ENCODE measurements around the gene GABRB1. TPM values are rescaled to one million over a fixed set of nuclear protein-coding genes. Genes with fewer than 3 reads are reported as not detected.

Gene GABRB1
- total and polyA plus RNA-seq, 2 experiments from 2014 or later = 0.26 to 0.97 TPM

GRCh38 chr4:47340914-47341313 lies 309.5 kb downstream of the GABRB1 start:
- Histone ChIP-seq H3K27me3 (ENCODE audit: insufficient read depth) (no peaks in the 10 kb centered on the region), H3K36me3 (ENCODE audit: insufficient read depth) (no peaks in the 10 kb centered on the region), H3K79me2 (replicated peaks; ENCODE audit: insufficient read depth) (no peaks in the 10 kb centered on the region), H2AFZ (no peak overlapping the region), H3K4me2 (no peak overlapping the region), H4K20me1 (replicated peaks; ENCODE audit: insufficient read depth) (no peaks in the 10 kb centered on the region), H3F3A (replicated peaks; ENCODE audit: low read depth) (no peaks in the 10 kb centered on the region), H3K9me2 (ENCODE audit: insufficient read depth) (no peaks in the 10 kb centered on the region), H3K4me3 (no peak overlapping the region), H3K4me1 (ENCODE audit: insufficient read depth) (no peaks in the 10 kb centered on the region), H3K27ac (ENCODE audit: low read depth) (no peak overlapping the region)
- H3K27ac Mint-ChIP-seq = no peak overlapping the region
- ATAC-seq = no peak
- no peaks in the 10 kb centered on the region for H3K4me1 Mint-ChIP-seq
- peaks cover 3% of the 10 kb centered on the region for H3K27me3 Mint-ChIP-seq (ENCODE audit: insufficient read depth, low read depth, poor library complexity)
- H3K4me3 Mint-ChIP-seq = no peak overlapping the region
- no peaks in the 10 kb centered on the region for H3K9me3 Mint-ChIP-seq
- TF ChIP-seq ZNF462 (CRISPR knock-in tag; IDR thresholded peaks at IDR 0.05) (no peak), EZH2 (IDR thresholded peaks at IDR 0.05; ENCODE audit: low read depth, unreplicated experiment) (no peak), ZNF114 (CRISPR knock-in tag; IDR thresholded peaks at IDR 0.05) (no peak), CTCF (conservative IDR thresholded peaks at IDR 0.05; ENCODE audit: low read depth in 2 of 2) (no peak), ZNF331 (CRISPR knock-in tag; IDR thresholded peaks at IDR 0.05; ENCODE audit: low read depth) (no peak), CREB1 (CRISPR knock-in tag; IDR thresholded peaks at IDR 0.05; ENCODE audit: low read depth) (no peak), POLR2AphosphoS5 (IDR thresholded peaks at IDR 0.05; ENCODE audit: low read depth) (no peak), REST (IDR thresholded peaks at IDR 0.05; ENCODE audit: unreplicated experiment) (no peak), NANOG (IDR thresholded peaks at IDR 0.05; ENCODE audit: borderline replicate concordance) (no peak)
- no peak for DNase-seq (ENCODE audit: low spot score)
- no peaks in the 10 kb centered on the region for H3K36me3 Mint-ChIP-seq (ENCODE audit: low read depth)

Data from GM23338 (cell line).